H1 (cell line): ENCODE data around the gene SEC31A. TPM values are rescaled to one million over a fixed set of nuclear protein-coding genes. Genes with fewer than 3 reads are reported as not detected.

Experiments used
- CTCF ChIA-PET: fragments of 300-600 bp; sonication (Branson Sonifier 250); formaldehyde crosslinking; loops from one replicate; lab custom pipeline; 2021; ENCODE audit not compliant: partially characterized antibody; lab: Charles Lee
- POLR2A ChIA-PET: fragments of 300-600 bp; sonication (Branson Sonifier 250); formaldehyde crosslinking; loops from one replicate; lab custom pipeline; 2021; ENCODE audit warnings: inconsistent platforms; ENCODE audit not compliant: partially characterized antibody; lab: Charles Lee
- DNase-seq, 2 experiments: peaks; one replicate each; pipeline versions ENCODE4 v3.0.0 to v3.0.0-alpha.2; 2010 to 2022; ENCODE audit warnings: low spot score in 2 of 2, low read depth in 1 of 2, mixed read lengths in 1 of 2
- FAIRE-seq: peaks from 2 replicates; lab custom pipeline; 2011; peaks lifted over from hg19 to GRCh38; lab: Jason Lieb, UNC
- H2AFZ ChIP-seq: 2 replicates; pipeline ENCODE4 v1.8.1; 2012; ENCODE audit warnings: low read length, inconsistent platforms
- H2AK5ac ChIP-seq: 2 replicates; pipeline ENCODE4 v1.6.1; 2013; ENCODE audit warnings: low read depth, low read length
- H2BK120ac ChIP-seq: replicated peaks from 2 replicates; pipeline ENCODE3; 2013; ENCODE audit warnings: low read depth, low read length, inconsistent platforms
- H2BK12ac ChIP-seq: 2 replicates; pipeline ENCODE4 v1.6.1; 2013; ENCODE audit warnings: low read depth, low read length
- H2BK15ac ChIP-seq: 2 replicates; pipeline ENCODE4 v1.6.1; 2013; ENCODE audit warnings: low read length
- H2BK20ac ChIP-seq: 2 replicates; pipeline ENCODE4 v1.6.1; 2013; ENCODE audit warnings: low read length
- H2BK5ac ChIP-seq: 2 replicates; pipeline ENCODE4 v1.6.1; 2013; ENCODE audit warnings: low read depth, low read length
- H3K14ac ChIP-seq: 2 replicates; pipeline ENCODE4 v1.6.1; 2013; ENCODE audit warnings: inconsistent platforms; ENCODE audit not compliant: insufficient read length
- H3K18ac ChIP-seq: 2 replicates; pipeline ENCODE4 v1.6.1; 2013; ENCODE audit warnings: low read length; ENCODE audit errors: extremely low read depth
- H3K23ac ChIP-seq: 2 replicates; pipeline ENCODE4 v1.6.1; 2013; ENCODE audit warnings: inconsistent platforms; ENCODE audit not compliant: insufficient read length
- H3K23me2 ChIP-seq: 2 replicates; pipeline ENCODE4 v1.6.1; 2013; ENCODE audit warnings: low read depth, low read length
- H3K27ac ChIP-seq: 2 replicates; pipeline ENCODE4 v1.6.1; 2011; ENCODE audit warnings: low read depth, low read length, inconsistent platforms
- H3K27me3 ChIP-seq, 4 experiments: replicated peaks in 1 of 4; 1 replicate in 1 of 4; 2 replicates in 3 of 4; pipeline versions ENCODE4 v1.6.1 to v1.8.1; 2011 to 2013; ENCODE audit warnings: low read length in 3 of 4, mild to moderate bottlenecking in 3 of 4, inconsistent platforms in 2 of 4, mixed read lengths in 2 of 4, moderate library complexity in 1 of 4; ENCODE audit not compliant: control insufficient read depth in 3 of 4, insufficient read depth in 3 of 4; ENCODE audit errors: extremely low read depth in 1 of 4
- H3K36me3 ChIP-seq, 4 experiments: 2 replicates each; pipeline versions ENCODE4 v1.6.1 to v1.8.1; 2011 to 2013; ENCODE audit warnings: mild to moderate bottlenecking in 4 of 4, low read length in 3 of 4, moderate library complexity in 2 of 4, control low read depth in 1 of 4, inconsistent platforms in 1 of 4; ENCODE audit not compliant: insufficient read depth in 4 of 4, control insufficient read depth in 2 of 4
- H3K4ac ChIP-seq: replicated peaks from 2 replicates; pipeline ENCODE3; 2013; ENCODE audit warnings: low read length, low read depth, mixed read lengths, inconsistent platforms; ENCODE audit not compliant: insufficient read length
- H3K4me1 ChIP-seq, 4 experiments: replicated peaks in 1 of 4; 1 replicate in 1 of 4; 2 replicates in 3 of 4; pipeline versions ENCODE4 v1.6.1 to v1.8.1; 2011 to 2013; ENCODE audit warnings: low read length in 3 of 4, inconsistent platforms in 2 of 4, mixed read lengths in 1 of 4; ENCODE audit not compliant: insufficient read depth in 4 of 4, control insufficient read depth in 3 of 4
- H3K4me2 ChIP-seq, 2 experiments: 2 replicates each; pipeline versions ENCODE4 v1.6.1 to v1.8.1; 2011 to 2013; ENCODE audit warnings: low read depth in 2 of 2, low read length in 2 of 2, control low read depth in 1 of 2, inconsistent platforms in 1 of 2, mild to moderate bottlenecking in 1 of 2; ENCODE audit not compliant: insufficient read depth in 1 of 2
- H3K4me3 ChIP-seq, 4 experiments: fragments of 200-600, 300-600 bp in 1 of 4; sonication (generic), shearing (Covaris generic), sonication (Bioruptor Twin) in 1 of 4; 2 replicates each; pipeline versions ENCODE4 v1.5.1 to v1.8.1; 2011 to 2016; ENCODE audit warnings: low read length in 4 of 4, low read depth in 3 of 4, control low read depth in 2 of 4, inconsistent platforms in 2 of 4, mild to moderate bottlenecking in 2 of 4, mixed read lengths in 1 of 4, moderate library complexity in 1 of 4; ENCODE audit not compliant: insufficient read depth in 2 of 4; ENCODE audit errors: extremely low read depth in 1 of 4
- H3K56ac ChIP-seq: replicated peaks from 2 replicates; pipeline ENCODE3; 2013; ENCODE audit warnings: low read depth, mild to moderate bottlenecking, mixed read lengths, low read length, inconsistent platforms; ENCODE audit not compliant: insufficient read length
- H3K79me1 ChIP-seq: 2 replicates; pipeline ENCODE4 v1.6.1; 2013; ENCODE audit warnings: low read depth, low read length, control low read depth
- H3K79me2 ChIP-seq, 2 experiments: 2 replicates each; pipeline versions ENCODE4 v1.6.1 to v1.8.1; 2012 to 2013; ENCODE audit warnings: low read length in 2 of 2, mild to moderate bottlenecking in 2 of 2, inconsistent platforms in 1 of 2; ENCODE audit not compliant: insufficient read depth in 2 of 2, control insufficient read depth in 1 of 2
- H3K9ac ChIP-seq, 4 experiments: replicated peaks in 1 of 4; 1 replicate in 1 of 4; 2 replicates in 3 of 4; pipeline versions ENCODE4 v1.6.1 to v1.8.1; 2011 to 2013; ENCODE audit warnings: low read depth in 3 of 4, low read length in 3 of 4, control low read depth in 2 of 4, mild to moderate bottlenecking in 2 of 4, moderate library complexity in 2 of 4, inconsistent platforms in 1 of 4; ENCODE audit errors: extremely low read depth in 1 of 4
- H3K9me3 ChIP-seq, 2 experiments: 2 replicates each; pipeline versions ENCODE4 v1.6.1 to v1.8.1; 2012 to 2013; ENCODE audit warnings: mild to moderate bottlenecking in 2 of 2, moderate library complexity in 2 of 2, control low read depth in 1 of 2, inconsistent platforms in 1 of 2, low read depth in 1 of 2, low read length in 1 of 2, mixed read lengths in 1 of 2; ENCODE audit not compliant: insufficient read depth in 2 of 2
- H4K20me1 ChIP-seq, 2 experiments: replicated peaks in 1 of 2; 2 replicates each; pipeline versions ENCODE3 to v1.8.1; 2011 to 2013; ENCODE audit warnings: inconsistent platforms in 2 of 2, low read length in 2 of 2, mild to moderate bottlenecking in 1 of 2; ENCODE audit not compliant: insufficient read depth in 2 of 2, control insufficient read depth in 1 of 2
- H4K5ac ChIP-seq: 2 replicates; pipeline ENCODE4 v1.6.1; 2013; ENCODE audit warnings: low read length, low read depth, mixed read lengths, inconsistent platforms; ENCODE audit not compliant: insufficient read length
- H4K8ac ChIP-seq: 2 replicates; pipeline ENCODE4 v1.8.0; 2013; ENCODE audit warnings: mild to moderate bottlenecking, moderate library complexity, low read length, inconsistent platforms; ENCODE audit not compliant: insufficient read depth; ENCODE audit errors: extremely low read depth
- H4K91ac ChIP-seq: replicated peaks from 2 replicates; pipeline ENCODE3; 2013; ENCODE audit warnings: low read length, mixed read lengths, inconsistent platforms; ENCODE audit not compliant: insufficient read length
- ATF2 ChIP-seq: IDR thresholded peaks from 2 replicates; pipeline ENCODE4 v1.6.1; 2012; ENCODE audit warnings: low read length, inconsistent platforms
- CBX8 ChIP-seq: fragments of 300-800, 300-1000 bp; sonication (generic); IDR thresholded peaks from 2 replicates; pipeline ENCODE4 v1.7.1; 2016; ENCODE audit warnings: low read depth, low read length, borderline replicate concordance
- CHD2 ChIP-seq: IDR thresholded peaks from 2 replicates; pipeline ENCODE4 v1.6.1; 2012; ENCODE audit warnings: low read length, improper control_type of control experiment
- EP300 ChIP-seq, 2 experiments: IDR thresholded peaks; 1 replicate in 1 of 2; 2 replicates in 1 of 2; pipeline ENCODE4 v1.6.1; 2011 to 2012; ENCODE audit warnings: low read depth in 2 of 2, low read length in 2 of 2, mild to moderate bottlenecking in 2 of 2, borderline replicate concordance in 1 of 2, inconsistent platforms in 1 of 2, moderate library complexity in 1 of 2
- EZH2 ChIP-seq: fragments of 200-600 bp; sonication (generic); IDR thresholded peaks from 2 replicates; pipeline ENCODE4 v1.7.1; 2012; ENCODE audit warnings: low read depth, mild to moderate bottlenecking, moderate library complexity, low read length, inconsistent platforms; ENCODE audit not compliant: severe bottlenecking
- JUND ChIP-seq: IDR thresholded peaks from 2 replicates; pipeline ENCODE4 v1.6.1; 2011; ENCODE audit warnings: mild to moderate bottlenecking, improper control_type of control experiment, low read length
- RBBP5 ChIP-seq: IDR thresholded peaks from 2 replicates; pipeline ENCODE4 v1.7.1; 2012; ENCODE audit warnings: low read depth, mild to moderate bottlenecking, inconsistent platforms, low read length, moderate library complexity, borderline replicate concordance
- RXRA ChIP-seq: IDR thresholded peaks from 2 replicates; pipeline ENCODE4 v1.6.1; 2011; ENCODE audit warnings: low read depth, mild to moderate bottlenecking, low read length, moderate library complexity; ENCODE audit not compliant: insufficient read depth
- TEAD4 ChIP-seq: IDR thresholded peaks from 2 replicates; pipeline ENCODE4 v1.6.1; 2012; ENCODE audit warnings: low read depth, low read length, inconsistent platforms, mixed read lengths
- USF2 ChIP-seq: IDR thresholded peaks from 2 replicates; pipeline ENCODE4 v1.6.1; 2011; ENCODE audit warnings: low read length, improper control_type of control experiment
- WGBS, 2 experiments: shearing (Covaris generic) in 1 of 2; methylation state at CpG; one replicate each; pipeline versions ENCODE4 v1.1.6 to v1.1.7; 2013 to 2015; ENCODE audit warnings: low lambda C conversion rate in 2 of 2, mixed read lengths in 2 of 2, inconsistent platforms in 1 of 2, low coverage in 1 of 2, missing lambda C conversion rate in 1 of 2; ENCODE audit not compliant: insufficient replicate concordance in 2 of 2, insufficient coverage in 1 of 2, insufficient read length in 1 of 2; ENCODE audit errors: extremely low coverage in 1 of 2, missing lambda C conversion rate in 1 of 2; 5-methylcytosine and 5-hydroxymethylcytosine counted together
- polyA plus RNA-seq, 7 experiments: library from polyadenylated mRNA; depleted of rRNA in 3 of 7; stranded (reverse) in 5 of 7; unstranded in 2 of 7; fragments of >200 nt in 5 of 7; fragments of 200-250 nt in 2 of 7; gene quantifications; 1 replicate in 5 of 7; 2 replicates in 1 of 7; 4 replicates in 1 of 7; pipeline versions ENCODE4 v1.2.1 to v1.2.3, GENCODE V29; 2011 to 2013; ENCODE audit warnings: missing spikeins in 2 of 7, mixed read lengths in 2 of 7
- total RNA-seq: library from RNA; stranded (reverse); fragmentation: NEBNext Ultra II Directional; extraction: Animal tissue kit (Norgen Biotek cat#: 25700); gene quantifications from 2 replicates; pipeline ENCODE4 v1.2.1, GENCODE V29; 2021

SEC31A gene
- total and polyA plus RNA-seq, 2 of the 8 experiments (the other 6 are each of a cell fraction or from before 2014, with no cell fraction given), result 112 to 125 TPM

- Histone ChIP-seq H3K14ac (no peak overlapping the region), H3K4me3 (no peak overlapping the region), H3K18ac (no peak overlapping the region), H2BK120ac (no peak overlapping the region), H3K23ac (no peak overlapping the region), H2BK12ac (no peak overlapping the region), H3K79me2 (no peaks in the 10 kb centered on the region), H3K9ac (no peak overlapping the region), H4K91ac (no peak overlapping the region), H3K4me1 (no peaks in the 10 kb centered on the region), H3K27me3 (peaks cover 0 to 2% (median 0%) of the 10 kb centered on the region in 4 experiments; a peak in 1 of 7 replicates), H2AFZ (no peak overlapping the region), H3K9me3 (no peaks in the 10 kb centered on the region), H2BK20ac (no peak overlapping the region), H2BK5ac (no peak overlapping the region), H4K8ac (no peak overlapping the region), H3K4ac (no peak overlapping the region), H2AK5ac (no peak overlapping the region), H2BK15ac (no peak overlapping the region), H3K56ac (no peak overlapping the region), H3K79me1 (no peaks in the 10 kb centered on the region), H4K20me1 (peaks cover 0 to 3% of the 10 kb centered on the region in 2 experiments), H4K5ac (no peak overlapping the region), H3K27ac (no peak overlapping the region), H3K4me2 (no peak overlapping the region), H3K23me2 (no peaks in the 10 kb centered on the region), H3K36me3 (peaks cover 0 to 34% (median 6%) of the 10 kb centered on the region in 4 experiments; a peak in 4 of 8 replicates)
- WGBS, 2 experiments, result 91% methylated on average over 1 of the region's 1 CpG; no CpG with 5 or more reads in 1 of the 2 experiments
- DNase-seq, result no peak
- POLR2A ChIA-PET, result no interaction called here
- no peak for FAIRE-seq
- CTCF ChIA-PET, result interaction anchor here (0.7 to 1.7 kb wide), 2 partner anchors 19 to 96 kb away, joined by 4 to 5 read pairs; no protein-coding TSS in a partner anchor
- TF ChIP-seq EZH2, result no peak
- no peak for TF ChIP-seq CHD2
- TF ChIP-seq RXRA, result no peak
- TF ChIP-seq TEAD4, result no peak
- TF ChIP-seq CBX8, result no peak
- no peak for TF ChIP-seq RBBP5
- TF ChIP-seq ATF2, result no peak
- TF ChIP-seq JUND, result no peak
- TF ChIP-seq EP300 (IDR thresholded peaks at IDR 0.05; ENCODE audit: borderline replicate concordance in 1 of 2, low read depth in 2 of 2, low read length in 2 of 2), result no peak
- no peak for TF ChIP-seq USF2
These were observed 57.1 kb downstream of the SEC31A start for GRCh38 chr4:82833696-82834313.
